ENCODE results near the gene CERS2. TPM values are rescaled to one million over a fixed set of nuclear protein-coding genes. Genes with fewer than 3 reads are reported as not detected.

CERS2 gene
- polyA plus RNA-seq, 1 of the 3 experiments (the other 2 are of a cell fraction): 150 TPM

DNA sequence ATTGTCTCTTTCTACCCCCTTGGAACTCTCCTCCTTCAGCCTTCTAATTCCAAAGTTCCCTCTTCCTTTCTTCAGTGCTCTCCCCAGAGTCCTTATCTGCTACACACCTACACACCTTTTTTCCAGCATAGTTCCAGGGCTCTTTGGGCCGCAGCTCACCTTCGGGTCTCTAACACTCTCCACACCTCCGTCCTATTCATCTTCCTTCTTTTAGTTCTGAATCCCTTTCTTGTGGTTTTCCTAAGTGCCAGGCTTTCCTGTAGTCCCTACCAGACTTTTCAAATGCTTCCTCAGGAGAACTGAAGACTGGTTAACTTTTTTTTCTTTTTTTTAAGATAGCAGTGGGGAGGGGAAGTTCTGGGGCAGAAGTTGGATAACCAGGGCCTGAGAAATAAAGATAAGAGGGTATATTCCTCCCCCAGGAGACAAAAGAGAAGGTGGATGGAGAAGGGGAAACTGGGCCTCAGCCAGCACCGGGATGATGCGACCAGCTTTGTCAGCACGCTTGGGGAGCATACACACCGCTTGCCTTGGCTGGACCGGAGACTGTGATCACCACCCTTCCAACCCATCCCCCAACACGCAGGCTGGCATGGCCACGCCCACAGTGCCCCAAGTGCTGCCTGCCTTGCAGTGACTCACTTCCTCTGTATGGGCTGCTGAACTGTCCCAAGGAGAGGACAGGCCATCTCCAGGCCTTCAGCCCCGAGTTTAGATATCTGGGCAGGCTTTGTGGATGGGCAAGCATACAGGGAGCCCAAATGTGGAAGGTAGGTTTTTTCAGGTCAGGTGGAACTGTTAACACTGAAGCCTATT is 2.5 kb upstream of the CERS2 start (continued):
- TF ChIP-seq EP300 (IDR thresholded peaks at IDR 0.05; ENCODE audit: borderline replicate concordance in 1 of 2, low read depth in 1 of 2, low read length in 1 of 2) (no peak), FOSL2 (IDR thresholded peaks at IDR 0.05; ENCODE audit: borderline replicate concordance, low read depth) (peak; percentile 81; the same call in 1 of the 2 replicates), TAF1 (IDR thresholded peaks at IDR 0.05; ENCODE audit: borderline replicate concordance, low read depth, low read length) (no peak; the same call in none of the 2 replicates), RCOR1 (IDR thresholded peaks at IDR 0.05; ENCODE audit: low read length) (no peak), SMC3 (IDR thresholded peaks at IDR 0.05; ENCODE audit: low read depth, low read length) (no peak), JUND (IDR thresholded peaks at IDR 0.05) (peak; percentile 64; the same call in 1 of the 2 replicates), YY1 (IDR thresholded peaks at IDR 0.05; ENCODE audit: low read depth) (no peak), FOXM1 (IDR thresholded peaks at IDR 0.05; ENCODE audit: low read depth) (no peak), GATA2 (CRISPR knock-in tag; IDR thresholded peaks at IDR 0.05) (no peak), MEF2A (IDR thresholded peaks at IDR 0.05; ENCODE audit: borderline replicate concordance, low read depth) (no peak), FOXJ3 (CRISPR knock-in tag; IDR thresholded peaks at IDR 0.05) (no peak), TCF12 (IDR thresholded peaks at IDR 0.05) (peak; percentile 40; the same call in 1 of the 2 replicates), MXI1 (IDR thresholded peaks at IDR 0.05; ENCODE audit: low read depth, low read length) (no peak), RAD21 (IDR thresholded peaks at IDR 0.05; ENCODE audit: low read length) (no peak)
- TF ChIP-seq, protein P1, sequence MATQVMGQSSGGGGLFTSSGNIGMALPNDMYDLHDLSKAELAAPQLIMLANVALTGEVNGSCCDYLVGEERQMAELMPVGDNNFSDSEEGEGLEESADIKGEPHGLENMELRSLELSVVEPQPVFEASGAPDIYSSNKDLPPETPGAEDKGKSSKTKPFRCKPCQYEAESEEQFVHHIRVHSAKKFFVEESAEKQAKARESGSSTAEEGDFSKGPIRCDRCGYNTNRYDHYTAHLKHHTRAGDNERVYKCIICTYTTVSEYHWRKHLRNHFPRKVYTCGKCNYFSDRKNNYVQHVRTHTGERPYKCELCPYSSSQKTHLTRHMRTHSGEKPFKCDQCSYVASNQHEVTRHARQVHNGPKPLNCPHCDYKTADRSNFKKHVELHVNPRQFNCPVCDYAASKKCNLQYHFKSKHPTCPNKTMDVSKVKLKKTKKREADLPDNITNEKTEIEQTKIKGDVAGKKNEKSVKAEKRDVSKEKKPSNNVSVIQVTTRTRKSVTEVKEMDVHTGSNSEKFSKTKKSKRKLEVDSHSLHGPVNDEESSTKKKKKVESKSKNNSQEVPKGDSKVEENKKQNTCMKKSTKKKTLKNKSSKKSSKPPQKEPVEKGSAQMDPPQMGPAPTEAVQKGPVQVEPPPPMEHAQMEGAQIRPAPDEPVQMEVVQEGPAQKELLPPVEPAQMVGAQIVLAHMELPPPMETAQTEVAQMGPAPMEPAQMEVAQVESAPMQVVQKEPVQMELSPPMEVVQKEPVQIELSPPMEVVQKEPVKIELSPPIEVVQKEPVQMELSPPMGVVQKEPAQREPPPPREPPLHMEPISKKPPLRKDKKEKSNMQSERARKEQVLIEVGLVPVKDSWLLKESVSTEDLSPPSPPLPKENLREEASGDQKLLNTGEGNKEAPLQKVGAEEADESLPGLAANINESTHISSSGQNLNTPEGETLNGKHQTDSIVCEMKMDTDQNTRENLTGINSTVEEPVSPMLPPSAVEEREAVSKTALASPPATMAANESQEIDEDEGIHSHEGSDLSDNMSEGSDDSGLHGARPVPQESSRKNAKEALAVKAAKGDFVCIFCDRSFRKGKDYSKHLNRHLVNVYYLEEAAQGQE (IDR thresholded peaks at IDR 0.05; ENCODE audit: low read depth, low read length): peak; percentile 56; the same call in 1 of the 2 replicates
- TF ChIP-seq, protein P2, sequence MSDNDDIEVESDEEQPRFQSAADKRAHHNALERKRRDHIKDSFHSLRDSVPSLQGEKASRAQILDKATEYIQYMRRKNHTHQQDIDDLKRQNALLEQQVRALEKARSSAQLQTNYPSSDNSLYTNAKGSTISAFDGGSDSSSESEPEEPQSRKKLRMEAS (IDR thresholded peaks at IDR 0.05; ENCODE audit: low read depth): peak; percentile 80
- TF ChIP-seq, protein P3, sequence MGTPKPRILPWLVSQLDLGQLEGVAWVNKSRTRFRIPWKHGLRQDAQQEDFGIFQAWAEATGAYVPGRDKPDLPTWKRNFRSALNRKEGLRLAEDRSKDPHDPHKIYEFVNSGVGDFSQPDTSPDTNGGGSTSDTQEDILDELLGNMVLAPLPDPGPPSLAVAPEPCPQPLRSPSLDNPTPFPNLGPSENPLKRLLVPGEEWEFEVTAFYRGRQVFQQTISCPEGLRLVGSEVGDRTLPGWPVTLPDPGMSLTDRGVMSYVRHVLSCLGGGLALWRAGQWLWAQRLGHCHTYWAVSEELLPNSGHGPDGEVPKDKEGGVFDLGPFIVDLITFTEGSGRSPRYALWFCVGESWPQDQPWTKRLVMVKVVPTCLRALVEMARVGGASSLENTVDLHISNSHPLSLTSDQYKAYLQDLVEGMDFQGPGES (IDR thresholded peaks at IDR 0.05; ENCODE audit: low read depth, low read length): no peak
- TF ChIP-seq, protein P4, sequence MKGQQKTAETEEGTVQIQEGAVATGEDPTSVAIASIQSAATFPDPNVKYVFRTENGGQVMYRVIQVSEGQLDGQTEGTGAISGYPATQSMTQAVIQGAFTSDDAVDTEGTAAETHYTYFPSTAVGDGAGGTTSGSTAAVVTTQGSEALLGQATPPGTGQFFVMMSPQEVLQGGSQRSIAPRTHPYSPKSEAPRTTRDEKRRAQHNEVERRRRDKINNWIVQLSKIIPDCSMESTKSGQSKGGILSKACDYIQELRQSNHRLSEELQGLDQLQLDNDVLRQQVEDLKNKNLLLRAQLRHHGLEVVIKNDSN (IDR thresholded peaks at IDR 0.05; ENCODE audit: borderline replicate concordance, low read depth): no peak
